Activated CD8-positive, alpha-beta memory T cell treated with anti-CD3 and anti-CD28 coated beads for 36 hours (primary cell): ENCODE data around the gene ZSWIM9. TPM values are rescaled to one million over a fixed set of nuclear protein-coding genes. Genes with fewer than 3 reads are reported as not detected.
"Not testable (repeated sequence)": the region's sequence is repeated elsewhere in the genome, so short reads cannot be mapped to it uniquely, and the experiment has no call there.

Experiments used
- CTCF ChIA-PET: fragments of 350-600 bp; sonication (Branson Sonifier 250); formaldehyde crosslinking; loops from one replicate; lab custom pipeline; 2021; ENCODE audit warnings: antibody characterized with exemption; lab: Charles Lee
- POLR2A ChIA-PET: fragments of 350-600 bp; sonication (Branson Sonifier 250); formaldehyde crosslinking; loops from one replicate; lab custom pipeline; 2021; ENCODE audit warnings: antibody characterized with exemption; lab: Charles Lee
- total RNA-seq, 2 experiments: library from RNA; stranded (reverse); gene quantifications; one replicate each; pipeline ENCODE4 v1.2.3, GENCODE V29; 2021

The ZSWIM9 gene
- total RNA-seq, 2 experiments from 2014 or later, result 8.7 to 9.1 TPM

DNA sequence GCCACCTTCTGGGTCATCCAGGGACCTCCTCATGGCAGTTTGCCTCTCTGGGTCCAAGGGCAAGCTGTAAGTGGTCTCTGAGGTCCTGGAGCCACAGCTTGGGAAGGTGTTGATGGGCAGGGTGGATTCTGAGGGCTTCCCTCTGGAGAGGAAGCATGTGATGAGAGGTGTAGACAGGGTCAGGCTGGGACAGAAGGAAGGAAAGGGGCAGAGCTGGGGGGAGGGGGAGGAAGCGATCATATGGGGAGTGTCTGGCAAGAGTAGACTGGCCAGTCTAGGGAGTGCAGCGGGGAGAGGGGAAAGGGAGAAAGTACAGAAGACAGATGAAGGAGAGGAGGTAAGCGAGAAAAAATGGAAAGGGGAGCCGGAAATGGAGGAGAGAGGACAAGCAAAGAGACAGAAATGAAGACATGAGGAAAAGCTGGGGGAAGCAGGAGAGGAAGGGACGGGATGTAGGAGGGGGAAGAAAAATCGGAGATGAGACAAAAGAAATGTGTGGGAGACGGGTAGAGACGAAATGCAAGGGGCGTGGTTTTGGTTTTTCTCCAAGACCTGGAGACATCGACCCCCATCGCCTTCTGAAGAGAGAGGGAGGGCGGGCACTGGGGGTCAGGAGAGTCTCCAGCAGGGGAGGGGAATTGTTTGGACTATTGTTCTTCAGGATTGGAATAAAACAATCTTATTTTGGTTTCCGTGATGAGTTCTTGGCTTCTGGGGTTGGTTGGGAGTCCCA, 26.6 kb downstream of the ZSWIM9 start:
- ChIA-PET CTCF (no interaction called here), POLR2A (no interaction called here)

DNA sequence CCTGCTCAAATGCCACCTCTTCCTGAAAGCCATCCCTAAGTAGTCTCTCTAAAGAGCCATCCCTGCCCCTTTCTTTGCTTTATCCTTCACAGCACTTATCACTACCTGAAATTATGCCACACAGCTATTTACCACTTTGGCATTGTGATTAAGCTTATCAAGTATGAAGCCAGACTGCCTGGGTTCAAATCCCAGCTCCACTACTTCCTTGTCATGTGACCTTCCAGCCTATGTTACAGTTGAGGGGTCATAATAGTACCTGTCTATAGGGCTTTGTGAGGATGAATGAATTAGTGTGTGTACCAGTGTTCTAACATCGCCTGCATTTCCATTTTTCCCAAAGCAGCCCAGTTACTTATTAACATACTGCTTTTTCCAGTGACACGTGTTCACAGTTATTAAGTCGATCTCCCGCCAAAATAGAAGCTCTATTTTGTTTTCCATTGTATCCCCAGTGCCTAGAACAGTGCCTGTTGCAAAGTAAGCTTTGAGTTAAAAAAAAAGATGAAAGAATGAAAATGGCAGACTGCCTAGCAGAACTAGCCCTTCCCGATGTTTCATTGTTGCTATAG, 32.8 kb downstream of the ZSWIM9 start:
- ChIA-PET POLR2A (interaction anchor here (0.6 to 1.5 kb wide), 11 partner anchors 9 to 56 kb away, joined by 3 to 9 read pairs (median 3); partner anchors contain the start of gene CARD8), CTCF (interaction anchor here (0.8 to 2.2 kb wide), 8 partner anchors 9 to 88 kb away, joined by 3 to 16 read pairs (median 4); no protein-coding TSS in a partner anchor)

DNA sequence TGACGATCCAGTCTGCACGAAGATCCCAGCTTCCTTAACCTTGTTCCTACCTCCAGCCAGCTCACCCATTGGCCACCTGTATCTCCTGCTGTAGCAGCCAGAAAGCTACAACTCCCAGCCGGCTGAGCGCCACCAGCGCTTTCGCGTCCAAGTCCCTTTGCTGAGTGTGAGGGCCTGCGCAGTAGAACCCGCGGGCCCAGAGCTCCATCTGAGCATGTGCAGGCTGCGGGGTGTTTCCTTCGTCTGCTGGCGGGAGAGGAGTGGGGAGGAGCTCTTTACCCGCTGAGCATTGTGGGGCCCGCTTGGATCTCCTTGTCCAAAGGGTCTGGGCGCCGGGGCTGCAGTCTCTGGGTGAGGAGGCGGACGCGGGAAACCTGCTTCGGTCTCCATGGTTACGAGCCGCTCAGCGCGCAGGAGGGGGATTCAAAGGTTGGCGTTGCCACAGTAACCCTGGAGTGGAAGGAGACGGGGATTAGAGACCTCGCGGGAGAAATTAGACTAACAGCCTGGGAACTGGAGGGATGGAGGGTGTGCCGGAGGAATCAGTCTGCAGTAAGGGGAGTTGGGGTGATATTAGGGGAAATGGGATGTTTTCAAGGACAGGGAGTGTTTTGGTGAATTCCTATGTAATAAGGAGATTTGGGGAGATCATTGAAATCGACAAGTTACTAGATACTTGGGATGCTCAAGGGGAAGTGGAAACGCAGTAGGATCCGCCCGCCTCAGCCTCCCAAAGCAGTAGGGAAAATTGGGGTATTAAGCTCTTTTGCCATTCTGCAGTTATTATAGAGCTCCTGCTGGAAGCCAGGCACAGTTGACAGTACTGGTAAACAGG, 33.5 kb downstream of the ZSWIM9 start:
- CTCF ChIA-PET, result interaction anchor here (0.5 to 2.2 kb wide), 9 partner anchors 8 to 384 kb away, joined by 3 to 16 read pairs (median 4); no protein-coding TSS in a partner anchor
- POLR2A ChIA-PET, result interaction anchor here (0.6 to 1.5 kb wide), 9 partner anchors 10 to 56 kb away, joined by 3 to 9 read pairs (median 3); partner anchors contain the start of gene CARD8

DNA sequence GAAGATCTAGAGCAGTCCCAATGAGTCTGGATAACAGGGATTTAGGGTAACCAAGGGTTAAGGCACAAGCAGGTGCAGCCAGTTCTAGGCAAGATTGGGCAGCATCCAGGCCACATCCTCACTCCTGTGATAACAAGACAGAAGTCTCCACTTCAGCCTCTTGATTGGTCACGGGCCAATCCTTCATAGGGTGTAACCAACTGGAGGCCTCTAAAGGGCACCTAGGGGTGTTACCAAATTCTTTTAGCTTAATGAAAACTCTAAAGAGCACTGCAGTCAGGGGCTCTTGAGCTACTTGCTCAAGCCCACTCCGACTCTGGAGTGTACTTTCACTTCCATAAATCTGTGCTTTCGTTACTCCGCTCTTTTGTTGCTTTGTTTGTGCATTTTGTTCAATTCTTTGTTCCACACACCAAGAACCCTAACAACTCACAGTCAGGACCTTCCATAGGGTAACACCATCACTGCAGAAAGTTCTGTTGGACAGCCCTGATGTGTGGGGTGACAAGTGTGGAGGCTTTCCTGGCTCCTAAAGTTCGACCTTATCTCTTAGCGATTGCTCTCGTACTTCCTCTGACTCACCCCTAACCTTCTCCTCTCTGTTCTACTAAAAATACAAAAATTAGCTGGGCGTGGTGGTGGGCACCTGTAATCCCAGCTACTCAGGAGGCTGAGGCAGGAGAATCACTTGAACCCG, 36.1 kb downstream of the ZSWIM9 start:
- ChIA-PET CTCF (no interaction called here), POLR2A (no interaction called here)

DNA sequence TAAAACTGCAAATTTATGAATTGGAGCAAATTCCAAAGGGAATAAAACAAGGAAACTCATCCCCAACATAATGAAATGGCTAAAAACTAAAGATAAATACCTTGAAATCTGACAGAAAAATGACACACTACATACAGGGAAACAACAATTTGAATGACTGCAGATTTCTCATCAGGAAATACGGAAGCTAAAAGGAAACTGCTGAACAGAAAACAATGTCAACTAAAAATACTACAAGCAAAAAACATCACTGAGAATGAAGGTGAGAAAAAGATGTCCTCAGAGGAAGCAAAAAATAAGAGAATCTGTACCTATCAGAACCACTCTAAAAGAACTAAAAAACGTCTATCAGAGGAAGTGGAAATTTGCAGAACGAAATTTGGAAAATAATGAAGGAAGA, 39.5 kb downstream of the ZSWIM9 start:
- ChIA-PET POLR2A (no interaction called here), CTCF (interaction anchor here (1.1 kb wide), 1 partner anchor 124 kb away, joined by 3 read pairs; no protein-coding TSS in a partner anchor)

DNA sequence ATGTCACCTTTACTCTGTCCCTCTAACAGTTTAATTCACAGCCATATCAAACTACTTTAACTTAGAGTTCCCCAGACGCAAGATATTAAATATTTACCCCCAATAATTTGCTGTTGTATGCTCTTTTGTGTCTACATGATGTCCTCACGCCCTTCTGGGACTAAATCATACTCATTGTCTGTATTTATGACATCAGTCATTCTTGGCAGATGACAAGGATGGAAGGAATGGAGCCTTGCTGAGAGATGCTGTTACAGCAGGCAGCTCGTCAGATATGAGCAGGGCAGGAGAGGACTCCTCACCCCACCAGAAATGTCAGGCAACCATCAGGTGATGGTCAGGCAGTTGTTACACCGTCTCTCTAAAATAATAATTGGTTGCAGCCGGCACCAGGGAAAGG, 43.5 kb downstream of the ZSWIM9 start:
- CTCF ChIA-PET, result no interaction called here

DNA sequence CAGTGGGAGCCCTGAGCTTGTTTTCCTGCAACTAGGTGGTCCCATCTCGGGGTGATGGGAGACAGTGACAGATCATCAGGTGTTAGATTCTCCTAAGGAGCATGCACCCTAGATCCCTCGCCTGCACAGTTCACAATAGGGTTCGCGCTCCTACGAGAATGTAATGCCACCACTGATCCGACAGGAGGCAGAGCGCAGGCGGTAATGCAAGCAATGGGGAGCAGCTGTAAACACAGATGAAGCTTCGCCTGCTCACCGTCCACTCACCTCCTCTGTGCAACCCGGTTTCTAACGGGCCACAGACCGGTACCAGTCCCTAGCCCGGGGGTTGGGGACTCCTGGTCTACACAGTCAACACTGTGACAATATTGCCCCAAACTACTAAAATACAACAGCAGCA, 46.5 kb downstream of the ZSWIM9 start:
- POLR2A ChIA-PET, result no interaction called here
- CTCF ChIA-PET, result interaction anchor here (1.0 kb wide), 1 partner anchor 22 kb away, joined by 3 read pairs; no protein-coding TSS in a partner anchor

More for the DNA sequence above, 43.5 kb downstream of the ZSWIM9 start:
- POLR2A ChIA-PET, result no interaction called here

DNA sequence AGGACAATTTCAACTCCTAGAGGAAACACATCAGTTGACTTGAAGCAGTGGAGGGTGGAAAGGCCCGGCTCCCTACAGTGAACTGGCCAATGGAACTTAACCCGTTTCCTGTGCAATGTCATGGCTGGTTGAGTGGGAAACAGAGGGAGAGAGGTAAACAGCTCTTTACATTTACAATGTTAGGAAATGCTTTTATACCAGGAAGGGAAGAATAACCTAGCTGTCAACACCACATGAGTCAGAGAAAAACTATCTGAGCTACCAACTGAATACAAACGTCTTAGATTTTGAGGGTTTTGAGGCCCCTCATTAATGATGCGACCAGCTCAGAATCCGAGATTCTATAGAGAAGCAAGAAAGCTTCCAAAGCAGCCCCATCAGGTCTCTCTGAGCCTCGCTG, 48.5 kb downstream of the ZSWIM9 start:
- POLR2A ChIA-PET, result no interaction called here
- CTCF ChIA-PET, result no interaction called here

DNA sequence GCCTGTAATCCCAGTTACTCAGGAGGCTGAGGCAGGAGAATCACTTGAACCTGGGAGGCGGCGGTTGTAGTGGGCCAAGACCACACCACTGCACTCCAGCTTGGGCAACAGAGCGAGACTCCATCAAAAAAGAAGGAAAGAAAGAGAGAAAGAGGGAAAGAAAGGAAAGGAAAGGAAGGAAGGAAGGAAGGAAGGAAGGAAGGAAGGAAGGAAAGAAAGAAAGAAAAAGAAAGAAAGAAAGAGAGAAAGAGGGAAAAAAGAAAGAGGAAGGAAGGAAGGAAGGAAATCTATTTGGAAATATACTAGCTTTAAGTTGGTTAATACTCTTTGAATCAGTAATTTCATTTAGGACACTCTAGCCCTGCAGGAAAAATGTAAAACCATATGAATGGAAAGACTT, 50.3 kb downstream of the ZSWIM9 start:
- CTCF ChIA-PET, POLR2A ChIA-PET: not testable (repeated sequence)

DNA sequence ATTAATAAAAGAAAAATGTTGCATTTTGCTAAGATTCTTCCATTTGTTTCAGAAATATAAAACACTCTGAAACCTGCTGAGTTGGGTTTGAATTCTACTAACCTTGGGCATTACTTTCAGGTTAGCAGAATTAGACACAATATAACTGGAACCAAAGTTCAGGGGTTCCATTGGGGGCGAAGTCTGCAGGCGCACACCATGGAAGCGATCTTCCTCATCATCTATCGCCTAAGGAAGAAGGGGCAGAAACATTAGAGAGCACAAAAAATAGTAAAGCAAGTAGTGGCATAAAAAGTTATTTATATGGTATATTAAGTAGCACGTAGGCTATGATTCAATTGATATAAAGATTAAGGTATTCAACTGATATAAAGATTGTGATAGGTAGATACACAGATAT, 51.1 kb downstream of the ZSWIM9 start:
- ChIA-PET CTCF (no interaction called here), POLR2A (no interaction called here)

DNA sequence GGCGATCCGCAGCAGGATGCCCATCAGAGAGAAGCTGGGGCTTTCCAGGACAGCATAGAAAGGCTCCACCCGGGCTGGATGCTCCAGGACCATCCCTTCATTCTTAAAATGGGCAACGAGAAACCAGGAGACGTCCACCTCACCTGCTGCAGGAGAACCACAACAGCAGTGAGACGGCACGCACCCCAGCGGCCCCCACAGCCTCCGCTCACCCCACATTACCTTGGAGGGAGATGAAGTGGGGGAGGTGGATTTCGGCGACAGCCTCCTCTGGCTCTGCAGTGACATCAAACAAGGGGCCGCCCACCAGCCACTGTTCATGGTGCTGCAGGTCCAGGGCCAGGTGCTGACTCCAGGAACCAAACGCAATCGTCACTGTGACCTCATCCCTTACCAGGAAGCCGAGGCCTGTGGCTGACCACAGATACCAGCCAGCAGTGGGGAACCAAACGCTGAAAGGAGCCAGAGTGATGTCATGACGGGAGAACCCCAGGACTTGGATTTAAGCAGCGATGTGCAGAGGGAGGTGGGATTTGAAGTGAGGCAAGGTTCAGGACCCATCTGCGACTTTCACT, 60.2 kb downstream of the ZSWIM9 start:
- CTCF ChIA-PET, result interaction anchor here (1.0 kb wide), 1 partner anchor 8 kb away, joined by 3 read pairs; no protein-coding TSS in a partner anchor
- POLR2A ChIA-PET, result interaction anchor here (1.0 kb wide), 1 partner anchor 27 kb away, joined by 3 read pairs; no protein-coding TSS in a partner anchor

DNA sequence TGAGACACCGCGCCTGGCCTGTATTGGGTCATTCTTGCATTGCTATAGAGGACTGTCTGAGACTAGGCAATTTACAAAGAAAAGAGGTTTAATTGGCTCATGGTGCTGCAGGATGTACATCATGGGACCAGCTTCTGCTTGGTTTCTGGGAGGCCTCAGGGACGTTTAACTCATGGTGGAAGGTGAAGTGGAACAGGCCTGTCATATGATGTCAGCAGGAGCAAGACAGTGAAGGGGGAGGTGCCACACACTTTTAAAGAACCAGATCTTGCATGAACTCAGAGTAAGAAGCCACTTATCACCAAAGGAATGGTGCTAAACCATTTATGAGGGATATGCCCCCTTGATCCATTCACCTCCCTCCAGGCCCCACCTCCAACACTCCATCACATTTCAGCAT, 66.6 kb downstream of the ZSWIM9 start:
- CTCF ChIA-PET, result no interaction called here
- POLR2A ChIA-PET, result no interaction called here

DNA sequence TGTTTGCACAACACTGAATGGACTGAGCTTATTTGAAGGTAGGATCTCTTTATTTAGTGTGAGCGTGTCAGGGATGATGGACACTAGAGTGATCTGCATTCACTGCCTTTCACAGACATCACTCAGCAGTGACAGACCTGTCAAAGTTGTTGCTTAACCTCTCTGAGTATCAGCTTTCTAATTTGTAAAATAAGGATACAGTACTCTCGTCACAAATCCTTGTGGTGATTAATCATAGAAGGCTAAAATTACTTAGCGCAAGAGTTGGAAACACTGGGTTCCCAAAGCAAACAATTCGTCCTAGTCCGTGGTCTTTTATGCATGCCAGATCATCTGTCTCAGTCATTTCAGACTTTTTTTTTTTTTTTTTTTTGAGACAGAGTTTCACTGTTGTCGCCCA, 68.6 kb downstream of the ZSWIM9 start:
- CTCF ChIA-PET, result interaction anchor here (1.2 to 1.9 kb wide), 3 partner anchors 9 to 86 kb away, joined by 3 to 7 read pairs (median 3); no protein-coding TSS in a partner anchor

DNA sequence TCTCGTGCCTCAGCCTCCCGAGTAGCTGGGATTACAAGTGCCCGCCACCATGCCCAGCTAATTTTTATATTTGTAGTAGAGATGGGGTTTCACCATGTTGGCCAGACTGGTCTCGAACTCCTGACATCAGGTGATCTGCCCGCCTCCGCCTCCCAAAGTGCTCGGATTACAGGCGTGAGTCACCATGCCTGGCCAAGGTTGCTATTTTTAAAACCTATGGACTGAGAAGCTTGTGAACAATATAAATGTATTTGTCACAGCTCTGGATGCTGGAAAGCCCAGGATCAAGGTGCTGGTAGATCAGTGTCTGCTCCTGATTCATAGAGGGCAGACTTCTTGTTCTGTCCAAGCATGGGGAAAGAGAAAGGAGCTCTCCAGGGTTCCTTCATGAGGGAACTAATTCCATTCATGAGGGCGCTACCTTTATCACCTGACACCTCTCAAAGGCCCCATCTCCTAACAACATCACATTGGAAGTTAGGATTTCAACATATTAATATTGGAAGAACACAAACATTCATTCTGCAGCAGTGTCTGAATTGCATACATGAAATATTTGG, 69.2 kb downstream of the ZSWIM9 start:
- CTCF ChIA-PET, result interaction anchor here (1.2 to 1.9 kb wide), 2 partner anchors 10 to 20 kb away, joined by 3 to 7 read pairs; no protein-coding TSS in a partner anchor
- POLR2A ChIA-PET, result no interaction called here

More for the DNA sequence above, 68.6 kb downstream of the ZSWIM9 start:
- POLR2A ChIA-PET, result interaction anchor here (0.7 kb wide), 1 partner anchor 12 kb away, joined by 7 read pairs; no protein-coding TSS in a partner anchor

DNA sequence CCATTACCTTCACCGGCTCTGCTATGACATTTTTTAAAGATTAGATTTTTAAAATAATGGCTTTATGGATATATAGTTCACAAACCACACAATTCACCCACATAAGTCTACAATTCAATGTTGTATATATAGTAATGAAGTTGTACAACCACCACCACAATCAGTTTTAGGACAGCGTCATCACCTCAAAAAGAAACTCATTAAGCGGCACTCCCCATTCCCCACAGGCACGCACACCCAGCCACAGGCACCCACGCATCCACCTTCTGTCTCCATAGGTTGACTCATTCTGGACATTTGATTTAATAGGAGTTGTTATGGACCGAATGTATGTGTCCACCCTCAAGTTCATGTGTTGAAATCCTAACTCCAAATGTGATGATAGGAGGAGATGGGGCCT, 71.3 kb downstream of the ZSWIM9 start:
- CTCF ChIA-PET, result interaction anchor here (1.2 kb wide), 1 partner anchor 38 kb away, joined by 3 read pairs; no protein-coding TSS in a partner anchor
- POLR2A ChIA-PET, result not testable (repeated sequence)

DNA sequence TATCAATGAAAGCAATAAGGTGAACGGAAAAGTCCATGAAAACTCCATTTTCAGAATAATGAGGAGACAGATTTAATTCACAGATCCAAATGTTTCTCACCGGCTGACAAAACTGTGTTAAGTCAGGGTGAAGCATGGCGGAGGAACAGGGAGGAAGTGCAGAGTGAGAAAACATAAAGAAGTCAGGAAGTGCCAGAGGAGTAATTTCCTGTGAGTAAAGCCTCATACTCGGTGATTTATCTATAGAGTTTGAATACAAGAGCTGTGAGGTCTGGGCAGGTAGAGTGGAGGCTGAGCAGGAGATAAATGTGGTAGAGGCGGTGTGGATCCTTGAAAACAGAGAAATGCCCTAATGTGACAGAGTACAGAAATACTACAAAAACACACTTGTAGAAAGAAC, 73.8 kb downstream of the ZSWIM9 start:
- ChIA-PET CTCF (interaction anchor here (1.4 to 3.2 kb wide), 2 partner anchors 10 to 16 kb away, joined by 6 to 10 read pairs; no protein-coding TSS in a partner anchor), POLR2A (interaction anchor here (1.6 to 2.2 kb wide), 2 partner anchors 11 to 41 kb away, joined by 5 to 9 read pairs; partner anchors contain the start of gene CARD8)

DNA sequence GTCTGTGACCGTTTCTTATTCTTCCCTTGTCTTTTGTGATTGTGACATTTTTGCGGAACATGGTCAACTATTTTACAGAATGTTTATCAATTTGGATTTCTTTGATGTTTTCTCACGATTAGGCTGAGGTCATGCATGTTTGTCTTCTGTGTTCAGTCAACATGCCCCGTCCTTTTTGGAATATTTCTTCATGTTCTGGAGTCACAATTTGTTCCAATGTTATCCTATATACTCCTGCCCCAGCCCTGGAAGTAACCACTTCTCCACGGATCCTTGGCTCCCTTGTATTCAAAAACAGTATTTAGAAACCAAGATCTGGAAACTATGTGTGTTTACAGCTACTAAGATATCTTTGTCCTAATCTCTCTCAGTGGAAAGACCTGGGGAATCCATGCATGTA, 75.6 kb downstream of the ZSWIM9 start:
- ChIA-PET POLR2A (interaction anchor here (2.2 kb wide), 1 partner anchor 9 kb away, joined by 9 read pairs; the partner anchor contains the start of gene CARD8), CTCF (interaction anchor here (3.2 kb wide), 1 partner anchor 14 kb away, joined by 10 read pairs; no protein-coding TSS in a partner anchor)
